GM12801 (cell line): ENCODE results near the gene FN1.

Source experiments
- TF ChIP-seq, protein P1 (sequence below): IDR thresholded peaks from one replicate; pipeline ENCODE4 v1.5.1; 2011; ENCODE audit warnings: control low read depth; ENCODE audit not compliant: insufficient read length; ENCODE audit errors: extremely low read depth

FN1 gene

GRCh38 chr2:215338883-215339679 is 96.8 kb downstream of the FN1 start:
- TF ChIP-seq, protein P1, sequence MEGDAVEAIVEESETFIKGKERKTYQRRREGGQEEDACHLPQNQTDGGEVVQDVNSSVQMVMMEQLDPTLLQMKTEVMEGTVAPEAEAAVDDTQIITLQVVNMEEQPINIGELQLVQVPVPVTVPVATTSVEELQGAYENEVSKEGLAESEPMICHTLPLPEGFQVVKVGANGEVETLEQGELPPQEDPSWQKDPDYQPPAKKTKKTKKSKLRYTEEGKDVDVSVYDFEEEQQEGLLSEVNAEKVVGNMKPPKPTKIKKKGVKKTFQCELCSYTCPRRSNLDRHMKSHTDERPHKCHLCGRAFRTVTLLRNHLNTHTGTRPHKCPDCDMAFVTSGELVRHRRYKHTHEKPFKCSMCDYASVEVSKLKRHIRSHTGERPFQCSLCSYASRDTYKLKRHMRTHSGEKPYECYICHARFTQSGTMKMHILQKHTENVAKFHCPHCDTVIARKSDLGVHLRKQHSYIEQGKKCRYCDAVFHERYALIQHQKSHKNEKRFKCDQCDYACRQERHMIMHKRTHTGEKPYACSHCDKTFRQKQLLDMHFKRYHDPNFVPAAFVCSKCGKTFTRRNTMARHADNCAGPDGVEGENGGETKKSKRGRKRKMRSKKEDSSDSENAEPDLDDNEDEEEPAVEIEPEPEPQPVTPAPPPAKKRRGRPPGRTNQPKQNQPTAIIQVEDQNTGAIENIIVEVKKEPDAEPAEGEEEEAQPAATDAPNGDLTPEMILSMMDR, result no peak

DNA sequence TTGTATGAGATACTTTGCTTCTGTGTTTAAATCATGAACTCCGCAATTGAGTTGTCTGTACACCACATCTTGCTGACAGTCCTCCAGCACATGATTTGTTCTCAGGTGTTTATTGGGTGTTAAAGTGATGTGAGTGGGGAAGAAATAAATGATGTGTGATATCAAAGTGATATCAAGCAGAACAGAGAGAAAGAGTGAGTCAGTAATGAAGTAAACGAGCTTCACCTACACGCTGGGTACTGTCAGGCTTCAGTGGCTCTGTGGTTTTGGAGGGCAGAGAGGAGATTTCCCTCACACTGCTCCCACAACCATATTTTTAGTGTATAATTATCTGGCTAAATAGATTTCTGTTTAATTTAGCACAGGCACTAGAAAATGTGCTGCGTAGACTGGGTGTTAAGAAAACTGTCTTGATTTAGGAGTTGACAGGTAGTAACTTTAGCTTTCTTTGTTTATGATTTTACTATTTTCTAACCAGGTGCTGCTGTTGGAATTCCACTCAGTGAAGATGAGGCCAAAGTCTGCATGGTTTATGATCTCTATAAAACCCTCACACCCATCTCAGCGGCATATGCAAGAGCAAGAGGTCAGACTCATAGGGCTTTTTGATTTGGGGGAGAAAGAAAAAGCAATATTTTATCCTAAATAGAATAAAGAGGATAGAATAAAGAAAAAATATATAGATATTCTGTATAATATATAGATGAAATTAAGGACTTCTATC is 102.8 kb downstream of the FN1 start:
- TF ChIP-seq, protein P1, result no peak

GRCh38 chr2:215328066-215328465 is 107.8 kb downstream of the FN1 start:
- TF ChIP-seq, protein P1, result no peak

- TF ChIP-seq, protein P1, result no peak
These were observed 111.1 kb downstream of the FN1 start for GRCh38 chr2:215324811-215325210.

DNA sequence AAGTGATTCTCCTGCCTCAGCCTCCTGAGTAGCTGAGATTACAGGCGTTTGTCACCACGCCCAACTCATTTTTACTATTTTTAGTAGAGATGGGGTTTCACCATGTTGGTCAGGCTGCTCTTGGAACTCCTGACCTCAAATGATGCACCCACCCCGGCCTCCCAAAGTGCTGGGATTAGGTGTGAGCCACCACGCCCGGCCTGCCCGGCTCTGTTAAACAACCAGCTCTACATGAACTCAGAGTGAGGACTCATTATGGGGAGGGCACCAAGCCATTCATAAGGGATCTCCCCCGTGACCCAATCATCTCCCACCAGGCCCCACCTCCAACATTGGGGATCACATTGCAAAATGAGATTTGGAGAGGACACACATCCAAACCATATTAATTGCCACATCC is 115.2 kb downstream of the FN1 start:
- TF ChIP-seq, protein P1, result no peak

DNA sequence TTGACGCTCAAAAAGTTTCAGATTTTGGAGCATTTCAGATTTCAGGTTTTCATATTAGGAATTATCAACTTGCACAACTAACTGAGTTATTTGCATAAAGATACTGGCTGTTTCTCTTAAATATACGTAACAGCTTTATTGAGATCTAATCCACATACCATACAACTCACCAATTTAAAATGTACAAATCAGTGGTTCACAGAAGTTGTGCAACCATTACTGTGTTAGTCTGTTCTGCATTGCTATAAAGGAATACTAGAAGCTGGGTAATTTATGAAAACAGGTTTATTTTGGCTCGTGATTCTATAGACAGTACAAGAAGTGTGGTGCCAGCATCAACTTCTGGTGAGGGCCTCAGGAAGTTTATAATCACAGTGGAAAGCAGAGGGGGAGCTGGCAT is 115.8 kb downstream of the FN1 start:
- TF ChIP-seq, protein P1, result no peak

DNA sequence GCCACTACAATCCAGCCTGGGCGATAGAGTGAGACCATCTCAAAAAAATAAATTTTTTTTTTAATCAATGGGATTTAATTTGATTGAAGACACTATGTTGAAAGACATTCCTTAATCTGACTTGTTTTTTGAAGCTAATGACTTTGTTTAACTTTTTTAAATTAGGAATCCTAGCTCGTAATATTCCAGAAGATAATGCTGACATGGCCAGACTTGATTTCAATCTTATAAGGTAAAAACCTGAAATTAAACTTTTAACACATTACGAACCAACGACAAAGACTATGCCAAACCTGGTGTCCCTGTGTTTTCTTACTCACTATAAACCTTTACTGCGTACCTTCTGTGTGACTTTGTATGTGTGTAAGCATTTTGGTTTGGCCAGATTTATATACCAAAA is 116.4 kb downstream of the FN1 start:
- TF ChIP-seq, protein P1, result no peak
